ENCODE data around the gene EDDM13.

The EDDM13 gene

DNA sequence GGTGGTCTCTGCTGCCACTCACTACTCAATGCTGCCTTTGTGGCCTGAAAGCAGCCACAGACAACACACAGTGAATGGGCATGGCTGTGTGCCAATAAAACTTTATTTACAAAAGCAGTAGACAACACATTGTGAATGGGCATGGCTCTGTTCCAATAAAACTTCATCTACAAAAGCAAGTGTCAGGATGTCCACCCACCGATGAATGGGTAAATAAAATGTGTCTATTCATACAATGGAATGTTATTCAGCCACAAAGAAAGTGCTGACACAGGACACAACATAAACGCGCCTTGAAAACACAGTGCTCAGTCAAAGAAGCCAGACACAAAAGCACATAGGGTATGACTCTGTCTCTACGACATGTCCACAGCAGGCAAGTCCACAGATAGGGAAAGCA lies 22.0 kb downstream of the EDDM13 start:
- H3K4me3 ChIP-seq (ENCODE audit: low read depth, low read length): no peak overlapping the region

DNA sequence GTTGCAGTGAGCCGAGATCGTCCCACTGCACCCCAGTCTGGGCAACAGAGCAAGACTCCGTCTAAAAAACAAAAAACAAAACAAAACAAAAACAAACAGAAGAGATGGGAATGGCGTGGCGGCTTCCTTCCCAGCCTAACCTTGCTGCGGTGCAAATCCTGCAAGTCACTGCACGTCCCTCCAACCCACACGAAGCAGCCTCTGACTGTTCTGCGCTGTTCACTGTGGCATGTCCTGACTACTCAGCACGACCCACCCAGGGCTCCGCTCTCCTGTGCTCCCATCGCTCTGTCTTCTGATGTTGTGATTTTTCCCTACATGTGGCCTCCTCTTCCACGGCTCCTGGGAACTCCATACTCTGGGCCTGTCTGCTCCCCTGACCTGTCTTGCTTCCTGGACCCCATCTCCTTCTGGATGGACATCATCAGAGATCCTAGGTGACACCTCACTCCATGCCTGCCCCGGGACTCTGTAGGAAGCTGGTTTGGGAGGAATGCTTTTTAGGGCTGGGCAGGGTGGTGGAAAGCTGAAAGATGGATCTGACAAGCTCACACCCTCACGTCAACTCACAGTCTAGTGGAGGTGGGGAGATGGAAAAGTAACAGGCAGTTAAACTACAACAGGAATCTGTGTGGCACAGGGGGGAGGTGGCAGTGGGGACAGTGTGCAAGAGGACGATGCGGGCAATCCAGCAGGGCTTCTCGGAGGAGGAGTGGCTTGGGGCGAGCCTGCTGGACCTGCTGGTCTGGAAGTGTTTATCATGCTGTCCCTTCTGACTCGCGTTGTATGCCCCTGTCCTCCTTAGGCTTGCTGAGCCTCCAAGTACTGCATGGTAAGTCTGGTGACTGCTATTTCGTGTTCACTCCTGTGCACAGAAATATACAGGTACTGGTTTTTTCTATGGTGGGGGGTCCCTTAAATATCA lies 23.2 kb downstream of the EDDM13 start:
- TF ChIP-seq, protein P1, sequence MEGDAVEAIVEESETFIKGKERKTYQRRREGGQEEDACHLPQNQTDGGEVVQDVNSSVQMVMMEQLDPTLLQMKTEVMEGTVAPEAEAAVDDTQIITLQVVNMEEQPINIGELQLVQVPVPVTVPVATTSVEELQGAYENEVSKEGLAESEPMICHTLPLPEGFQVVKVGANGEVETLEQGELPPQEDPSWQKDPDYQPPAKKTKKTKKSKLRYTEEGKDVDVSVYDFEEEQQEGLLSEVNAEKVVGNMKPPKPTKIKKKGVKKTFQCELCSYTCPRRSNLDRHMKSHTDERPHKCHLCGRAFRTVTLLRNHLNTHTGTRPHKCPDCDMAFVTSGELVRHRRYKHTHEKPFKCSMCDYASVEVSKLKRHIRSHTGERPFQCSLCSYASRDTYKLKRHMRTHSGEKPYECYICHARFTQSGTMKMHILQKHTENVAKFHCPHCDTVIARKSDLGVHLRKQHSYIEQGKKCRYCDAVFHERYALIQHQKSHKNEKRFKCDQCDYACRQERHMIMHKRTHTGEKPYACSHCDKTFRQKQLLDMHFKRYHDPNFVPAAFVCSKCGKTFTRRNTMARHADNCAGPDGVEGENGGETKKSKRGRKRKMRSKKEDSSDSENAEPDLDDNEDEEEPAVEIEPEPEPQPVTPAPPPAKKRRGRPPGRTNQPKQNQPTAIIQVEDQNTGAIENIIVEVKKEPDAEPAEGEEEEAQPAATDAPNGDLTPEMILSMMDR (IDR thresholded peaks at IDR 0.05; ENCODE audit: control insufficient read depth, extremely low read depth, insufficient read depth): no peak
- no peak for DNase-seq (ENCODE audit: low read depth)
- no peak overlapping the region for H3K4me3 ChIP-seq (ENCODE audit: low read depth, low read length)

More for the DNA sequence above, 22.0 kb downstream of the EDDM13 start:
- TF ChIP-seq, protein P1 (IDR thresholded peaks at IDR 0.05; ENCODE audit: control insufficient read depth, extremely low read depth, insufficient read depth): no peak
- DNase-seq (ENCODE audit: low read depth): peak; percentile 35

DNA sequence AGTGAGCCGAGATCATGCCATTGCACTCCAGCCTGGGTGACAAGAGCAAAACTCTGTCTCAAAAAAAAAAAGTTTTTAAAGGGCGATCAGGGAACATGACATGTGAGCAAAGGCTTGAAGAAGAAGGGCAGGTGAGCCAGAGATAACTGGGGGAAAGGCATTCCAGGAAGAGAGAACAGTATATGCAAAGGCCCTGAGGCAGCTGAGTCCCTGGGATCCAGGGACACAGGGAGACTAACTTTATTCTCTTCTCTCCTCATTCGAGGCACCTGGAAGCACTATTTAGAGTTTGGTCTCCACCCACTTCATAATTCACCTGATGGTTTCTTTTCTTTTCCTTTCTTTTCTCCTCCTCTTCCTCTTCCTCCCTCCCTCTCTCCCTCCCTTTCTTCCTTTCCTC lies 24.5 kb downstream of the EDDM13 start:
- no peak for DNase-seq (ENCODE audit: low read depth)
- TF ChIP-seq, protein P1 (IDR thresholded peaks at IDR 0.05; ENCODE audit: control insufficient read depth, extremely low read depth, insufficient read depth): no peak
- no peak overlapping the region for H3K4me3 ChIP-seq (ENCODE audit: low read depth, low read length)

DNA sequence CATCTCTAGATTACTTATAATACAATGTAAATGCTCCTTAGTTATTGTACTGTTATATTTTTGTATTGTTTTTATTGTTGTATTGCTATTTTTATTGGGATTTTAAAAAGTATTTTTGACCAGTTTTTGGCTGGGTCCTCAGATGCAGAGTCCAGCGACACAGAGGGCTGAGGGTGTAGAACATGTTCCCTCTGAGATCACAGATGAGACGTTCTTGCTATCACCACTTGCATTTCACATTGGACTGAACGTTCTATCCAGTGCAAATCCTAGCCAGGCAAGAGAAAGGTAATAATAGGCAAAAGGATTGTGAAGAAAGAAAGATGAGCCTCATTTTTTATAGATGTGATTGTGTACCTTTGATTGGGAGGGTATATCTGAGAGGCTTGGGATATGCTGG lies 27.1 kb downstream of the EDDM13 start:
- TF ChIP-seq, protein P1 (IDR thresholded peaks at IDR 0.05; ENCODE audit: control insufficient read depth, extremely low read depth, insufficient read depth): no peak
- no peak overlapping the region for H3K4me3 ChIP-seq (ENCODE audit: low read depth, low read length)
- no peak for DNase-seq (ENCODE audit: low read depth)

DNA sequence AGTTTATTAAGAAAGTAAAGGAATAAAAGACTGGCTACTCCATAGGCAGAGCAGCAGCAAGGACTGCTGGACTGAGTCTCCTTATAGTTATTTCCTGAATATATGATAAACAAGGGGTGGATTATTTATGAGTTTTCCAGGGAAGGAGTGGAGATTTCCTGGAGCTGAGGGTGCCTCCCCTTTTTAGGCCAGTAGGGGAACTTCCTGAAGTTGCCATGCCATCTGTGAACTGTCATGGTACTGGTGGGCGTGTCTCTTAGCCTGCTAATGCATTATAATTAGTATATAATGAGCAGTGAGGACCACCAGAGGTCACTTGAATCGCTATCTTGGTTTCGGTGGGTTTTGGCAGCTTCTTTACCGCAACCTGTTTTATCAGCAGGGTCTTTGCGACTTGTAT lies 28.6 kb downstream of the EDDM13 start:
- DNase-seq (ENCODE audit: low read depth): no peak
- TF ChIP-seq, protein P1 (IDR thresholded peaks at IDR 0.05; ENCODE audit: control insufficient read depth, extremely low read depth, insufficient read depth): no peak
- H3K4me3 ChIP-seq (ENCODE audit: low read depth, low read length): no peak overlapping the region

DNA sequence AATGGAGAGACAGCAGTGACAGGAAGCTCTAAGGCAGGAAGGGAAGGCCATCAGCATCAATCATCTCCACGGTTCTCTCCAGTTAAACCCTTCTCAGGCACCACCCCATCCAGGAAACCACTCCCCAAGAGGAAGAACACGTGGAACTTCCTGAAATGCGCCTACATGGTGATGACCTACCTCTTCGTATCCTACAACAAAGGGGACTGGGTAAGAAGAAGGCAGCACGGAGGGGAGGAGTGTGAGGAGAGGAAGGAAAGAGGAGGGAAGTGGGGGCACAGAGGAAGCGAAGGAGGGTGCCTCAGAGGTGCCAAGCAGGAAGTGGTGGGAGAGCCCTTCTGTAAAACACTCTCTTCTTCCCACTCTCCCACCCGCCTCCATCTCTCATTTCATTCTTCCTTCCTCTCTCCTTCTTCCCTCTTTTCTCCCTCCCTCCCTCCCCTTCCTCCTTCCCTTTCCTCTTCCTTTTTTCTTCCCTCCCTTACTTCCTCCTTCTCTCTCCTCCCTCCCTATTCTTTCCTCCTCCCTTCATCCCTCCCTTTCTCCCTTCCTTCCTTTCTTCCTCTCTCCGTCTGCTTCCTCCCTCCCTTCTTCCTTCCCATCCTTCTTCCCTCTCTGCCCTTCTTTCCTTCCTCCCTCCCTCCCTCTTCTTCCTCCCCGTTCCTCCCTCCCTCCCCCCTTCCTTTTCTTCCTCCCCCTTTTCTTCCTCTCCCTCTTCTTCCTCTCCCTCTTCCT lies 29.5 kb downstream of the EDDM13 start:
- no peak for DNase-seq (ENCODE audit: low read depth)

More for the DNA sequence above, 29.5 kb downstream of the EDDM13 start:
- H3K4me3 ChIP-seq (ENCODE audit: low read depth, low read length): no peak overlapping the region
- TF ChIP-seq, protein P1 (IDR thresholded peaks at IDR 0.05; ENCODE audit: control insufficient read depth, extremely low read depth, insufficient read depth): no peak

All from LNCaP clone FGC (cell line).